RWPE1 (cell line): ENCODE results near the gene PRMT3.

Source experiments
- CTCF ChIA-PET: fragments of 350-600 bp; sonication (Branson Sonifier 250); formaldehyde crosslinking; extraction: SDS; loops from one replicate; lab custom pipeline; 2021; lab: Yijun Ruan, JAX
- POLR2A ChIA-PET: fragments of 400-600 bp; formaldehyde crosslinking; extraction: SDS; loops from one replicate; lab custom pipeline; 2020; ENCODE audit warnings: antibody characterized with exemption; ENCODE audit not compliant: low non-redundant PET; lab: Yijun Ruan, JAX
- DNase-seq: peaks from one replicate; pipeline ENCODE4 v3.0.0; 2012; ENCODE audit warnings: low spot score
- H3K27ac ChIP-seq: fragments of 450-650 bp; 2 replicates; pipeline ENCODE4 v1.5.1; 2017
- TF ChIP-seq, protein P1 (sequence below): fragments of 450-650 bp; conservative IDR thresholded peaks from 2 replicates; pipeline ENCODE4 v1.5.1; 2017; ENCODE audit warnings: low read depth, mild to moderate bottlenecking

PRMT3 gene

DNA sequence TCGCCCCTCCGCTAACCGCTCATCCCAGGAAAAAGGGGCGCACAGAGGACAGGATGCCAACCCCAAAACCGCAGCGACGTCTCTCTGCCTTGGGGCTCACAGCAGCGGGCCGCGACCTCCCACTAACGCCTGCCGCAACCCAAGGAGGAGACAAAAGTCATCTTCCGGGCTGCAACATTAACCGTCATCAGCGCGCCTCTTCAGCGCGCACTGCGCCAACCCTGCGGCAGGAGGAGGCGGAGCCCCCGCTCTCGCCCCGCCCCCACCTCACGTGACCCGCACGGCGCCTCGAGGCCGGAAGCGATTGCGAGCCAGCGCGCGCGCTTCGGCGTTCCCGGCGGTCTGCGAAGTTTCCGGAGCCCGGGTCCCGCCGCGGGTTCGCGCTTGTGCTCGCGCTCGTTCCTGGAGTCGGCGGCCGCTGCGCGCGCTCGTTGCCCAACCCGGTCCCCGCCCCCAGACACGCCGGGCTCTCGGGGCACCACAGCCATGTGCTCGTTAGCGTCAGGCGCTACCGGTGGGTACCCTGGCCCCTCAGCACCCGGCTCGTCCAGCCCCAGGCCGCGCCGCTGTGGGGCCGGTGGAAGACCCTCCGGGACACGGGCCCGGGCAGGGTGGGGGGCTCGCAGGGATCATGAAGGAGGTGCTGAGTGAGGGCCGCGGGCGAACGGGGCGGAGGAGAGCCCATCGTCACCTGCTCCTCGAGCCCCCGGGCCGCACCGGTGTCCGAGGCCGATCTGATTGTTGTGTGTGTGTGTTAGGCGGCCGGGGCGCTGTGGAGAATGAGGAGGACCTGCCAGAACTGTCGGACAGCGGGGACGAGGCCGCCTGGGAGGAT is at the start of gene PRMT3:
Gene PRMT3, plus strand, starts transcription at position 456 of the 835 bp plus-strand sequence. Its CDS starts 31 bp downstream, at position 487.
- POLR2A ChIA-PET, result no interaction called here
- CTCF ChIA-PET, result interaction anchor here (0.6 to 0.8 kb wide), 7 partner anchors 20 to 1770 kb away, joined by 3 to 11 read pairs (median 3); no protein-coding TSS in a partner anchor
- TF ChIP-seq, protein P1, sequence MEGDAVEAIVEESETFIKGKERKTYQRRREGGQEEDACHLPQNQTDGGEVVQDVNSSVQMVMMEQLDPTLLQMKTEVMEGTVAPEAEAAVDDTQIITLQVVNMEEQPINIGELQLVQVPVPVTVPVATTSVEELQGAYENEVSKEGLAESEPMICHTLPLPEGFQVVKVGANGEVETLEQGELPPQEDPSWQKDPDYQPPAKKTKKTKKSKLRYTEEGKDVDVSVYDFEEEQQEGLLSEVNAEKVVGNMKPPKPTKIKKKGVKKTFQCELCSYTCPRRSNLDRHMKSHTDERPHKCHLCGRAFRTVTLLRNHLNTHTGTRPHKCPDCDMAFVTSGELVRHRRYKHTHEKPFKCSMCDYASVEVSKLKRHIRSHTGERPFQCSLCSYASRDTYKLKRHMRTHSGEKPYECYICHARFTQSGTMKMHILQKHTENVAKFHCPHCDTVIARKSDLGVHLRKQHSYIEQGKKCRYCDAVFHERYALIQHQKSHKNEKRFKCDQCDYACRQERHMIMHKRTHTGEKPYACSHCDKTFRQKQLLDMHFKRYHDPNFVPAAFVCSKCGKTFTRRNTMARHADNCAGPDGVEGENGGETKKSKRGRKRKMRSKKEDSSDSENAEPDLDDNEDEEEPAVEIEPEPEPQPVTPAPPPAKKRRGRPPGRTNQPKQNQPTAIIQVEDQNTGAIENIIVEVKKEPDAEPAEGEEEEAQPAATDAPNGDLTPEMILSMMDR, result peak; percentile 28
- DNase-seq, result peak; percentile 93
- H3K27ac ChIP-seq, result peak within 1 kb of the TSS; percentile 87

DNA sequence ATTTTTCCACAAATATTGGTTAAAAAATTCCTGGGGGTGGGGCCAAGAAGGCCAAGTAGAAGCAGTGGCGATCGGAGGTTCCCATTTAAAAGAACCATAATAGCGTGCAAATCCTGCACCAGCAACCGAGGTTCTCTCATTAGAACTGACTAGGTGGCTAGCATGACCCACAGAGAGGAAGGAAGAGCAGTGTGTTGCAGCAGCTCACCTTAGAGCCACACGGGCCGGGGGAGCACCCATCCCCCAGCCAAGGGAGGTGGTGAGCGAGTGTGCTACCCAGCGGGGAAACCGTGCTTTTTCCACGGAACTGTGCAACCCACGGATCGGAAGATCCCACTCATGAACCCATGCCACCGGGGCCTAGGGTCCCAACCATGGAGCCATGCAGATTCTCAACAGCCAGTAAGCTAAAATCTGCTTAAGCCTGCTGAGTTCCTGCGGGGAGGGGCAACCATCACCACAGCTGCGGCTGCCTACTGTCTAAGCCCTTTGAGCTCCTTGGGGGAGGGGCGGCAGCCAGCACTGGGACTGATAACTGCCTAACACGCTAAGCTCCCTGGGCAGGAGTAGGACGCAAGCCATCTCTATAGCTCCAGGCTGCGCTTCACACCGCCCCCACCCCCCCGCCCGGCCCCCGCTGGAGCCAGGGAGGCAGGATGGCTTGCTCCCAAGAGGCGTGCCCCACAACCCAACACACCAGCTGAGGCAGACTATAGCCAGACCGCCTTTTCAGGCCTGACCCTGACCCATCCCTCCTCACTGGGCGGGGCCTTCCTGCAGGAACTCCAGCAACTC is 45.0 kb upstream of the PRMT3 start:
- TF ChIP-seq, protein P1, result no peak
- ChIA-PET CTCF (interaction anchor here (0.6 to 1.8 kb wide), 3 partner anchors 12 to 782 kb away, joined by 3 to 7 read pairs (median 4); no protein-coding TSS in a partner anchor), POLR2A (no interaction called here)
- no peak for DNase-seq
- no peak overlapping the region for H3K27ac ChIP-seq

DNA sequence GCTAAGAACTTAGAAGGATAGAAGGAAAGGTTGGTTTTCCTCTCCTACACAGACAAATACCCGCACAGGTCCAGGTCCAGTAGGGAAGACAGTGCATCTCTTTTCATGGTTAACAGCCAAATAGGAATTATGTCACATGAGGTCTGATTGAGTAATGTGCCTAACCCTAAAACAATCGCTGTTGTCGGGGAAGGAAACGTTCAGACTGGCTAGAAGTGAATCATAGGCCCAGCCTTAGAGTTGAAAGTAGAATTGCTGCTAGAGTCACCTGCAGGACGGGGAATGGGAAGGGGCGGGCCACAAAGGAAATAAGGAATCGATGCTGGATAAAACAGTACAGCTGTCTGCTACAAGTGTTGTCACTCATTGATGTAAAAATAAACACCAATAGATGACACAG is 36.4 kb upstream of the PRMT3 start:
- CTCF ChIA-PET, result interaction anchor here (0.5 to 0.7 kb wide), 2 partner anchors 218 to 377 kb away, joined by 3 to 4 read pairs; no protein-coding TSS in a partner anchor
- TF ChIP-seq, protein P1, result no peak

DNA sequence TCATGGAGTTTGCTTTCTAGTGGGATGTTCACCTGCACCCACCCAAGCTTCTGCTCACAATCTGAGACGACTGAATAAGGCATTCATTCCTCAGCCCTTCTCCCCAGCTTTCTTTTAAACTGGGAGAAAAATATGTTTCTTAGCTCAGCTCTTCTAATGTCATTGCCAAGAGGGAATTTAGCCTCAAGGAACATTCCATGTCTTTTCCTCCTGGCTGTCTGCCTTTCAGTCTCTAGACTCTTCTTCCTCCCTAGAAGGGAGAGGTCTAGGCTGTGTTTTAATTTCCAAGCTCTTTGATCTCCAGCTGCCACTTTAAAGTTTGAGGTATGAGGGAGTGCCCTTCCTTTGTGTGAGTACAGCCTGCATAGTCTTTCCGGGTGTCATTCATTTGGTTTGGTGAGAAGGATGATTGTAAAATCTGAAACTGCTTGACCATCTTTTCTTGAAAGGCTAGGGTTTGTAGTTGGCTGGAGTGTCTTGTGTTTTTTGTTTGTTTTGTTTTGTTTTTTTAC is 35.7 kb upstream of the PRMT3 start:
- no peak for DNase-seq
- no peak overlapping the region for H3K27ac ChIP-seq
- TF ChIP-seq, protein P1, result no peak
- POLR2A ChIA-PET, result no interaction called here
- CTCF ChIA-PET, result interaction anchor here (0.5 kb wide), 1 partner anchor 218 kb away, joined by 4 read pairs; no protein-coding TSS in a partner anchor

More for the DNA sequence above, 36.4 kb upstream of the PRMT3 start:
- POLR2A ChIA-PET, result no interaction called here
- H3K27ac ChIP-seq, result no peak overlapping the region
- peak; percentile 44 for DNase-seq

DNA sequence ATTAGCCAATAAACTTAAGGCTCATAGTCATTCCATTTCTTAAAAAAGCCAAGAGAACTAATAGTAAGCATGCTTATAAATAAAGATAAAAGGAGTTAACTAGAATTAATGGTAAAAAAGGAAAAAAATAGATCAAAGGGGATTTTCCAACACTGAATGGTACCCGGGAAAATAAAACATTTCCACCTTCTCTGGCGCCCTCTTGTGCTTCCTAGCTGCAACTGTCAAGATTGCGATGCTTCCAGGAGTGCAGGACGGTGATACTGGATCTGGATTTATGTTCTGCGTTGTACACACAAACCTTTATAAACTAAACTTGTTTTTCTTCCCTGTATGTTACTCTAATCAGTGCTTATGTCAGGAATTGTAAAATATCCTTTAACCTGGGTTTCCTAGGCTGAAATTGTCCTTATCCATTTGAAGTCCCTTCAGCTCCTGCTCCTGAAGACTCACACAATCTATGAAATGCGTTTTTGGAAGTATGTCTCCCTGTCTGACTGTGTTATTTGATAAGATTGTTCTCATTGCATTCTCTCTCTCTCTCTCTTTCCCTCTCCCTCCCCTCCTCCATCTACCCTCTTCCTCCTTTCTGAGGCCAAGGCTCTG is 33.6 kb upstream of the PRMT3 start:
- CTCF ChIA-PET, result interaction anchor here (0.6 to 2.9 kb wide), 17 partner anchors 12 to 1804 kb away, joined by 3 to 24 read pairs (median 3); no protein-coding TSS in a partner anchor
- POLR2A ChIA-PET, result no interaction called here
- TF ChIP-seq, protein P1, result peak; percentile 89
- DNase-seq, result peak; percentile 56
- H3K27ac ChIP-seq, result no peak overlapping the region
